Fibroblast of villous mesenchyme (primary cell): ENCODE results near the gene RNF169. TPM values are rescaled to one million over a fixed set of nuclear protein-coding genes. Genes with fewer than 3 reads are reported as not detected.
A peak's percentile ranks its signal among the peaks of the same experiment; 100 is the strongest.
"Not testable (repeated sequence)": the region's sequence is repeated elsewhere in the genome, so short reads cannot be mapped to it uniquely, and the experiment has no call there.

Source experiments
- DNase-seq: peaks from one replicate; pipeline ENCODE4 v3.0.0-alpha.2; 2010; ENCODE audit warnings: low read depth
- H3K4me3 ChIP-seq: 2 replicates; pipeline ENCODE4 v1.5.1; 2011; ENCODE audit warnings: low read depth, mild to moderate bottlenecking, low read length
- total RNA-seq: library from RNA; depleted of rRNA; stranded (reverse); fragments of >200 nt; gene quantifications from 2 replicates; pipeline ENCODE4 v1.2.3, GENCODE V29; 2012
- TF ChIP-seq, protein P1 (sequence below): IDR thresholded peaks from 2 replicates; pipeline ENCODE4 v1.5.1; 2012; ENCODE audit warnings: low read depth, mild to moderate bottlenecking, low read length; ENCODE audit not compliant: insufficient read depth

The RNF169 gene
- total RNA-seq, 1 donor, result 32.0 TPM

DNA sequence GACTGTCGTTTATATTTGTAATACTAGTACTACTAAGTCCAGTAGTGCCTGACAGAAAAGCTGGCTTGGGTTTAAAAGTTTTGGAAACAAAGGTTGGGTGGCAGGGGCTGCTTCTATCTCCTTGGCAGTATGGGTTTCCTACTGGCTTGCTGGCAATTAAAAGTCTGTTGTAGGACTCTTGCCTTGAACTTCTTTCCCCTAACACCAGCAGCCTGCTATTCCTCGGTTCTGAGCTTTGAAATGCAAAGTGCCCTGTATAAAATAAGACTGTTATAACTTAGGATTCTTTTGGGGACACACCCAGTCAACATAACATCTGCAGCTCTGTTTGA, 1.3 kb downstream of the RNF169 start:
- DNase-seq, result peak; percentile 22
- H3K4me3 ChIP-seq, result peak overlapping the region; percentile 85
- TF ChIP-seq, protein P1, sequence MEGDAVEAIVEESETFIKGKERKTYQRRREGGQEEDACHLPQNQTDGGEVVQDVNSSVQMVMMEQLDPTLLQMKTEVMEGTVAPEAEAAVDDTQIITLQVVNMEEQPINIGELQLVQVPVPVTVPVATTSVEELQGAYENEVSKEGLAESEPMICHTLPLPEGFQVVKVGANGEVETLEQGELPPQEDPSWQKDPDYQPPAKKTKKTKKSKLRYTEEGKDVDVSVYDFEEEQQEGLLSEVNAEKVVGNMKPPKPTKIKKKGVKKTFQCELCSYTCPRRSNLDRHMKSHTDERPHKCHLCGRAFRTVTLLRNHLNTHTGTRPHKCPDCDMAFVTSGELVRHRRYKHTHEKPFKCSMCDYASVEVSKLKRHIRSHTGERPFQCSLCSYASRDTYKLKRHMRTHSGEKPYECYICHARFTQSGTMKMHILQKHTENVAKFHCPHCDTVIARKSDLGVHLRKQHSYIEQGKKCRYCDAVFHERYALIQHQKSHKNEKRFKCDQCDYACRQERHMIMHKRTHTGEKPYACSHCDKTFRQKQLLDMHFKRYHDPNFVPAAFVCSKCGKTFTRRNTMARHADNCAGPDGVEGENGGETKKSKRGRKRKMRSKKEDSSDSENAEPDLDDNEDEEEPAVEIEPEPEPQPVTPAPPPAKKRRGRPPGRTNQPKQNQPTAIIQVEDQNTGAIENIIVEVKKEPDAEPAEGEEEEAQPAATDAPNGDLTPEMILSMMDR, result no peak

DNA sequence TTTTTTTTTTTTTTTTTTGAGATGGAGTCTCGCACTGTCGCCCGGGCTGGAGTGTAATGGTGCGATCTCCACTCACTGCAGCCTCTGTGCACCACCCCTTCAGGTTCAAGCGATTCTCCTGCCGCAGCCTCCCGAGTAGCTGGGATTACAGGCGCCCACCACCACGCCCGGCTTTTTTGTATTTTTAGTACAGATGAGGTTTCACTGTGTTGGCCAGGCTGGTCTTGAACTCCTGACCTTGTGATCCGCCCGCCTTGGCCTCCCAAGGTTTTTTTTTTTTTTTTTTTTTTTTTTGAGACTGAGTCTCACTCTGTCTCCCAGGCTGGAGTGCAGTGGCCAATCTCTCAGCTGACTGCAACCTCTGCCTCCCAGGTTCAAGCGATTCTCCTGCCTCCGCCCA, 1.9 kb downstream of the RNF169 start:
- H3K4me3 ChIP-seq, DNase-seq: not testable (repeated sequence)

DNA sequence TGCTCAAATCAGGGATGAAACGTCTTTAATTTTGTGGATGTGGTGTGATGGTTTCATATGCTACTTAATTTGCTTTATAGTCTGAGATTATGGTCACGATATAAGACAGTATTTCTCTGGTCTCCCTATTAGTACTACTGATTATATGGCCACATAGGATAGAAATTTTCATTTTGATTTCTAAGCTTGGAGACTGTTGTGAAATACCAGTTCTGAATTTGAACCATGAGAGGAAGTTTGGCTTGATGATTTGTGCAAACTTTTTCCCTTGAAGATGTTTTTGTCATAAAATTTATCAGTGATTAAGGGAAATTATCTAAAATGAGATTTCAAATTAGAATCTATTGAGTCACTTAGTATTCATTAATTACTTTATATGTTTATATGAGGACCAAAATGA, 2.7 kb downstream of the RNF169 start:
- TF ChIP-seq, protein P1, result no peak
- no peak for DNase-seq
- no peak overlapping the region for H3K4me3 ChIP-seq

DNA sequence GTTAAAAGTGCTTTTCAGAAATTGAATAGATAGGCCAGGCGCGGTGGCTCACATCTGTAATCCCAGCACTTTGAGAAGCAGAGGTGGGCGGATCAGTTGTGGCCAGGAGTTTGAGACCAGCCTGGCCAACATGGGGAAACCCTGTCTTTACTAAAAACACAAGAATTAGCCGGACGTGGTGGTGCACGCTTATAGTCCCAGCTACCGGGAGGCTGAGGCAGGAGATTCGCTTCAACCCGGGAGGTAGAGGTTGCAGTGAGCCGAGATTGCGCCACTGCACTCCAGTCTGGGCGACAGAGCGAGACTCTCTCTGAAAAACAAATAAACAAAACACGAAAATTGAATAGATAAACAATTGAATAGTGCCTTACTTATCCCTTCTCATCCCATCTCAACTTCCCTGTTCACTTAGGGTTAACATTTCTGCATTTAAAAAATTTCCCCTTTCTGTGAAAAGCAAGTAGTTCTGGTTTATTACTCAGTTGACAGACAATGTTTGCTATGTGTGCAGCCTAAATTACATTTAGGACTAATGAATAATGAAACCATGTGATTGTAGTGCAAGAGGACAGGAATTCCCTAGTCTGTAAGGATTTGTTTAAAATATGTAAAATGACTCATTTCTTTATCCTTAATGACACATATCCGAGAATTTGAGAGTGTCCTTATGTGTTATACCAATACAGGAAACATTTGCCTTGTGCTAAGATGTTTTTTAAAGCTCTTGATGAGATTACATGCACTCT, 6.0 kb downstream of the RNF169 start:
- TF ChIP-seq, protein P1, result no peak
- DNase-seq, result peak; percentile 92
- H3K4me3 ChIP-seq, result peak overlapping the region; percentile 50

DNA sequence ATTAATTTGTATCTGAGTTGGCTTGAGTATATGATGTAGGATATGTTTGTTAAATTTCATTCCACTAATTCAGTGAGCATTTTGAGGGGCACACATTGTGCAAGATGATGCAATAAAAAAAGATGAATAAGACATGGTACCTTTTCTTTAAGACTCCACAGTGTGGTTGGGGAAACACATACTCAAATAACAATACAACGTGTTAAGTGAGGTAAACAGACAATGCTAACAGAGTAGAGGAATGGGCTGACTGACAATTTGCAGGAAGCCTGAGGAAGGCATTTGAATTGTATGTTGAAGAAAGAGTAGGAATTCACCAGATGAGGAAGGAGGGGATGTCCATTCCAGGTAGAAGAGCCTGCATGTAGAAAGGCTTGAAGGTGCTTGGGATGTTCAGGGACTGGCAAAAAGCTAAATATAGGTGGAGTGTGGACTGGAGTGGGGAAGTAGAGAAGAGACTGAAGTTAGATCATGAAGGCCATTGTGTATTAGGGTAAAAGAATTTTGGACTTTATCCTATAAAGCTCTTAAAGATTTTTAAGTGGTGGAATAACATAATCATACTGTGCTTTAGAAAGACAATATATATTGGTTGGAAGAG, 6.8 kb downstream of the RNF169 start:
- TF ChIP-seq, protein P1, result no peak
- H3K4me3 ChIP-seq, result no peak overlapping the region
- peak; percentile 19 for DNase-seq

DNA sequence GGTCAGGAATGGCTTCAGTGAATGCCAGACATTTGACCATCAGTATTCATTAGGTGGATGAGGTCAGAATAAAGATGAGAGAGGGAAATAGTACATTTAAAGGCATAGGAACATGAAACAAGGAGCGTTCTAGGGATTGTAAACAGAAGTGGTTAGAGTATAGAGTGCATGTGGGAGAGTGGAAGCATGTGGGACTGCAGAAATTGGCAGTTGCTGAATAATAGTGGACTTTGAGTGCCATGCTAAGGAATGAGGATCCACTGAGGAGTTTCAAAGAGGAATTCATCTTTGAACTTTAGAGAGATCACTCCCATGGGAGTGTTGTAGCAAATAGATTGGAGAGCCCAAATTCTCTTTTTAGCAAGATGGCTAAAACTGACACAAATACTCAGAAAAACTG, 7.9 kb downstream of the RNF169 start:
- H3K4me3 ChIP-seq, result no peak overlapping the region
- TF ChIP-seq, protein P1, result no peak
- no peak for DNase-seq

DNA sequence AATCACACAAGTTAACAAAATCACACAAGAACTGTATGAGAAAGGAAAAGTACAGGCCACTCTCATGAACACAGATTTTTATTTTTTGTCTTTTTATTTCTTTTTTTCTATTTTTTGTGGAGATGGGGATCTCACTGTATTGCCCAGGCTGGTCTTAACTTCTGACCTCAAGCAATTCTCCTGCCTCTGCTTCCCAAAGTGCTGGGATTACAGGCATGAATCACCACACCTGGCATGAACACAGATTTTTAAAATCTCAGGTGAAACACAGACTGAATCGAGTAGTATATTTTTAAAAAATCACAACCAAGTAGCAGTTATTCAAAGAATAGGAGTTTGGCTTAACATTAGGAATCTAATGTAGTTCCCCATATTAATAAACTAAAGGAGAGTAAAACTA, 18.3 kb downstream of the RNF169 start:
- no peak for DNase-seq

DNA sequence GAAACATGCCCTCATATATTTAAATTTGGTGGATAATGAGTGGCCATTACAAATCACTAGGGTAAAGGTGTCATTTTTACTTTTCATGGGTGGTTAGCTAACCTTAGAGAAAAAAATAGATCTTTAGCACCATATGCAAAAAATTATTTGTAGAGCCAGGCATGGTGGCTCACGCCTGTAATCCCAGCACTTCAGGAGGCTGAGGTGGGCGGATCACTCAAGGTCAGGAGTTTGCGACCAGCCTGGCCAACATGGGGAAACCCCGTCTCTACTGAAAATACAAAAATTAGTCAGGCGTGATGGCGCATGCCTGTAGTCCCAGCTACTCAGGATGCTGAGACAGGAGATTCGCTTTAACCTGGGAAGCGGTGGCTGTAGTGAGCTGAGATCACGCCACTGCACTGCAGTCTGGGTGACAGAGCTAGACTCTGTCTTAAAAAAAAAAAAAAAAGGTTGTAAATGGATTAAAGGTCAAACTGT, 19.6 kb downstream of the RNF169 start:
- not testable (repeated sequence) for H3K4me3 ChIP-seq, DNase-seq

More for the DNA sequence above, 18.3 kb downstream of the RNF169 start:
- TF ChIP-seq, protein P1, result no peak
- no peak overlapping the region for H3K4me3 ChIP-seq
